HG02981 (cell line): ENCODE measurements around the gene LDB3.

Experiments
- ATAC-seq: cut with Tn5 transposase; IDR thresholded peaks from one replicate; pipeline ENCODE4 v1.9.1; 2021; ENCODE audit warnings: mild to moderate bottlenecking, moderate library complexity; ENCODE audit not compliant: unreplicated experiment

Gene LDB3

GRCh38 chr10:86700851-86701617 lies 32.7 kb downstream of the LDB3 start:
- ATAC-seq: no peak

GRCh38 chr10:86703176-86703575 lies 34.9 kb downstream of the LDB3 start:
- ATAC-seq: no peak

GRCh38 chr10:86705139-86705538 lies 36.8 kb downstream of the LDB3 start:
- ATAC-seq: no peak

- no peak for ATAC-seq
Observed at GRCh38 chr10:86705905-86706304, 37.6 kb downstream of the LDB3 start.

- no peak for ATAC-seq
Observed at GRCh38 chr10:86706401-86706841, 38.1 kb downstream of the LDB3 start.

GRCh38 chr10:86706977-86707376 lies 38.7 kb downstream of the LDB3 start:
- ATAC-seq: no peak

- ATAC-seq: no peak
Observed at GRCh38 chr10:86707505-86707904, 39.2 kb downstream of the LDB3 start.

GRCh38 chr10:86708068-86708782 lies 39.9 kb downstream of the LDB3 start:
- no peak for ATAC-seq

- no peak for ATAC-seq
Observed at GRCh38 chr10:86708783-86709380, 40.6 kb downstream of the LDB3 start.

GRCh38 chr10:86709396-86710185 lies 41.3 kb downstream of the LDB3 start:
- ATAC-seq: no peak

- ATAC-seq: peak; percentile 86
Observed at GRCh38 chr10:86710987-86711512, 42.7 kb downstream of the LDB3 start.

- peak; percentile 40 for ATAC-seq
Observed at GRCh38 chr10:86711513-86712316, 43.4 kb downstream of the LDB3 start.

GRCh38 chr10:86712317-86712707 lies 44.0 kb downstream of the LDB3 start:
- ATAC-seq: peak; percentile 14

- ATAC-seq: no peak
Observed at GRCh38 chr10:86715156-86715795, 47.0 kb downstream of the LDB3 start.

GRCh38 chr10:86715836-86716235 lies 47.5 kb downstream of the LDB3 start:
- ATAC-seq: no peak

- no peak for ATAC-seq
Observed at GRCh38 chr10:86716466-86716865, 48.2 kb downstream of the LDB3 start.

- ATAC-seq: no peak
Observed at GRCh38 chr10:86718556-86718955, 50.2 kb downstream of the LDB3 start.

GRCh38 chr10:86721232-86721631 lies 52.9 kb downstream of the LDB3 start:
- ATAC-seq: no peak

- ATAC-seq: no peak
Observed at GRCh38 chr10:86723009-86723408, 54.7 kb downstream of the LDB3 start.

- no peak for ATAC-seq
Observed at GRCh38 chr10:86724445-86724844, 56.1 kb downstream of the LDB3 start.
